ENCODE results near the gene CARMIL1.
A peak's percentile ranks its signal among the peaks of the same experiment; 100 is the strongest.

The CARMIL1 gene

GRCh38 chr6:25312034-25312620, 33.0 kb downstream of the CARMIL1 start:
- peak; percentile 88 for DNase-seq (ENCODE audit: low read depth)
- TF ChIP-seq, protein P1, sequence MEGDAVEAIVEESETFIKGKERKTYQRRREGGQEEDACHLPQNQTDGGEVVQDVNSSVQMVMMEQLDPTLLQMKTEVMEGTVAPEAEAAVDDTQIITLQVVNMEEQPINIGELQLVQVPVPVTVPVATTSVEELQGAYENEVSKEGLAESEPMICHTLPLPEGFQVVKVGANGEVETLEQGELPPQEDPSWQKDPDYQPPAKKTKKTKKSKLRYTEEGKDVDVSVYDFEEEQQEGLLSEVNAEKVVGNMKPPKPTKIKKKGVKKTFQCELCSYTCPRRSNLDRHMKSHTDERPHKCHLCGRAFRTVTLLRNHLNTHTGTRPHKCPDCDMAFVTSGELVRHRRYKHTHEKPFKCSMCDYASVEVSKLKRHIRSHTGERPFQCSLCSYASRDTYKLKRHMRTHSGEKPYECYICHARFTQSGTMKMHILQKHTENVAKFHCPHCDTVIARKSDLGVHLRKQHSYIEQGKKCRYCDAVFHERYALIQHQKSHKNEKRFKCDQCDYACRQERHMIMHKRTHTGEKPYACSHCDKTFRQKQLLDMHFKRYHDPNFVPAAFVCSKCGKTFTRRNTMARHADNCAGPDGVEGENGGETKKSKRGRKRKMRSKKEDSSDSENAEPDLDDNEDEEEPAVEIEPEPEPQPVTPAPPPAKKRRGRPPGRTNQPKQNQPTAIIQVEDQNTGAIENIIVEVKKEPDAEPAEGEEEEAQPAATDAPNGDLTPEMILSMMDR (IDR thresholded peaks at IDR 0.05; ENCODE audit: low read length, missing control alignments): no peak
- H3K4me3 ChIP-seq (replicated peaks; ENCODE audit: low read depth, low read length): peak overlapping the region; percentile 37

DNA sequence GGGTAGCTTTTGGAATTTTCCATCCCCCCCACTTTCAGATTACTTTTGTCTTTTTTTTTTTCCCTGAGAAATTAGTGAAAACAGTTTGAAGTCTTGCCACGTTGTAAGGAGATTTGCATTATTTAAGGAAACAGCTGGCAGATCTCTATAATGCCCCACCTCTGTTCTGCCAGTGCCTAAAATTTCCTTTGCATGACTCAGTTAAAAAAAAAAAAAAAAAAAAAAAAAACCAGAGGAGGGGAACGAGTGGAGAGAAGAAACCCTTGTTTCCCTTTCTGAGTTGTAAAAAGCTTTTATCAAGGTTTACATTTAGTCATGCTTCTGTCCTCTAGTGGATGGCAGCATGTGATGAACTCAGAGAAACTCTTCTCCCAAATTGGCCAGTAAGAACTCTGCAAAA, 33.5 kb downstream of the CARMIL1 start:
- DNase-seq (ENCODE audit: low read depth): peak; percentile 83
- peak overlapping the region; percentile 37 for H3K4me3 ChIP-seq (replicated peaks; ENCODE audit: low read depth, low read length)
- TF ChIP-seq, protein P1 (IDR thresholded peaks at IDR 0.05; ENCODE audit: low read length, missing control alignments): peak; percentile 29

DNA sequence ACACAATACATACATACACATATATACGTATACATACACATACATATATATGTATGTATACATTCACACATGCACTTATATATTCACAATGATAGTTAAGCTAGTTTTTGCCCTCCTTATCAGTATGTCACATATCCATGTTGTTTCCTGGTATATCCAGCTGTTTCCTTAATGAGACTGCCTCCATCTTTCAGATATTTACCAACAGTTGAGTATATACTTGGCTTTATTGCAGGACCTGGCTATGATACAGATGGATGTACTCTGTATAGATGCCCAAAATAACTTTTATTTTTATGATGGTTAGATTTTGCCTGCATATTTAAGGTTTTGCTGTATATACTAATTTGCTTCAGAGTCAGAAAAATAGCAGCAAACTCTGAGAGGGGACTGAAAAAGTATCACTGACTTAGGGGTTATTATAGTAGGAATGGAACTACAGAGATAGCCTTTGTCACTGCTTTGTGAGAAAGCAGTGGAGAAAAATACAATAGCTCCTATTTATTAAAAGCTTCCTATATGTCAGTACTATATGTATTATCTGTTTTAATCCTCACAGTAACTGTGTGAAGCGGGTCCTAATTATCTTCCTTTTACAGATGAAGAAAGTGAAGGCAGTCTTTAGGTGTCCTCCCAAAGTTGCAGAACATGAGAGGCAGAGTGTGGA, 35.5 kb downstream of the CARMIL1 start:
- TF ChIP-seq, protein P1 (IDR thresholded peaks at IDR 0.05; ENCODE audit: low read length, missing control alignments): no peak
- DNase-seq (ENCODE audit: low read depth): no peak

DNA sequence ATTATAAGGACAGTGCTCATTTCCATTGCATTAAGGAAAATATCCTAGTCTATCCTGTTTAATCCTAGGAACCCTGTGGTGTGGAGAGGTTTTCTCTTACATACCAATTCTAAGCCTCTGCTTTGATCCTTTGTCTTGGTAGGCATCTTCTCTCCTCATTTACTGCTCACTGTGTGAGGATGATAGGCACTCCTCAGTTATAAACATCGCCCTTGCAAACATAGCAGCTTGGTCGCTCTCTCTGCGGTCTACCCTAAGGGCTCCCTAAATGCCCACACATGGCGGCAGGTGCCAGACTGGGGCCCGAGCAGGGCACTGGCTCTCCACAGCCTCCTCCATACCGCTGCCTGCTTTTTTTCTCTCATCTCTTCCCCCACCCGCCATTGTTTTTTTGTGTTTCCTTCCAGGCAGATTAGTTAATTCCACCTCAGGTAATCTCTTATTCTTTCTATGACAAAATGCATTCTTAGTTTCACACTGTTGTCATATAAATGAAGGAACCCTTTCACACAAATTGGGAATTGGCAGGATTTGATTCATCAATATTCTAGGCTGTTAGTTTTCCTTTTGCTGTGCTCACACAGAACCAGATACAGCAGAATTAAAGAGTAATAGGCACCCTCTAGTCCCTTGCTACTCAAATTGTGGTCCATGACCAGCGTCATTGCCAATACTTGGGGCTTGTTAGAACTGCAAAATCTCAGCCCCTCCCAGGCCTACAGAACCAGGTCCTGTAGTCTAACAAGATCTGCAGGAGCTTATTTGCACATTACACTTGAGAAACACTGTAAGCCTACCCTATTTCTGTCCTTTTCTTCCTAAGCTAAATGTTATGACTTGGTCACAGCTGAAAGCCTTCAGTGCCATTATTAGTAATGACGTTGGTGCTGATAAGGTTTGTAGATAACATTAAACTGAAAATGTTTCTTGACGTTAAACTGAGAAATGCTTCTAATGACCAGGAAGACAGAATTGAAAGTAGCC, 36.3 kb downstream of the CARMIL1 start:
- no peak overlapping the region for H3K4me3 ChIP-seq (replicated peaks; ENCODE audit: low read depth, low read length)
- DNase-seq (ENCODE audit: low read depth): no peak
- TF ChIP-seq, protein P1 (IDR thresholded peaks at IDR 0.05; ENCODE audit: low read length, missing control alignments): no peak

More for the DNA sequence above, 35.5 kb downstream of the CARMIL1 start:
- H3K4me3 ChIP-seq (replicated peaks; ENCODE audit: low read depth, low read length): no peak overlapping the region

GRCh38 chr6:25316626-25317025, 37.5 kb downstream of the CARMIL1 start:
- no peak for DNase-seq (ENCODE audit: low read depth)
- no peak overlapping the region for H3K4me3 ChIP-seq (replicated peaks; ENCODE audit: low read depth, low read length)
- TF ChIP-seq, protein P1 (IDR thresholded peaks at IDR 0.05; ENCODE audit: low read length, missing control alignments): no peak

DNA sequence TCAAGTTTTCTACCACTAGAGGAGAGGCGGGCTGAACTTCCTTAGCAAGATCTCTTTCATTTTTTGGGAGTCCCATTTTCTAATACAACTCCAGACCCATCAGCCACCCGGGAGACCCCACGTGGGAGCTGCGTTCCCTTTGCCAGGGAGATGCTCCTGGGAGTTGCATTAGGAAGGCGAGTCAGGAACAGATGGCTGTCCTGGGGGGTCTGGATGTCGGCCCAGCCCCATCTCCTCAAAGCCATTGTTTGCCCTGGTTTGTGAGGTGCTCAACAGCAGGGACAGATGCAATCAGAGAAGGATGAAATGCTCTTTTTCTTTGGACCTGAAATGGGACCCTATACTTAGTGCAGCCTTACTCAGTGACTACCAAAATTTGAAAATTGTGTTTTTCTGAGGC, 39.4 kb downstream of the CARMIL1 start:
- H3K4me3 ChIP-seq (replicated peaks; ENCODE audit: low read depth, low read length): no peak overlapping the region
- no peak for DNase-seq (ENCODE audit: low read depth)
- TF ChIP-seq, protein P1 (IDR thresholded peaks at IDR 0.05; ENCODE audit: low read length, missing control alignments): no peak

Data from fibroblast of pulmonary artery (primary cell).